ENCODE results near the gene LGR6.

Gene LGR6

GRCh38 chr1:202151045-202151444, 42.6 kb upstream of the LGR6 start:
- TF ChIP-seq EZH2phosphoT487 (IDR thresholded peaks at IDR 0.05; ENCODE audit: low read length) = no peak
- no peak for TF ChIP-seq EZH2 (optimal IDR thresholded peaks at IDR 0.05; ENCODE audit: low read depth, low read length)
- TF ChIP-seq CTCF (IDR thresholded peaks at IDR 0.05; ENCODE audit: low read length) = no peak
- H3K9ac ChIP-seq (ENCODE audit: low read length) = no peak overlapping the region

GRCh38 chr1:202152399-202152798, 41.2 kb upstream of the LGR6 start:
- Histone ChIP-seq H3K9me3 (replicated peaks; ENCODE audit: insufficient read depth, low read length) (no peaks in the 10 kb centered on the region), H3K9me2 (replicated peaks; ENCODE audit: insufficient read depth, low read length) (no peaks in the 10 kb centered on the region), H3K79me2 (ENCODE audit: low read length) (peaks cover 14% of the 10 kb centered on the region), H3K4me3 (ENCODE audit: low read length) (no peak overlapping the region), H3K4me2 (ENCODE audit: low read depth, low read length) (no peak overlapping the region), H2AFZ (ENCODE audit: low read length) (no peak overlapping the region), H3F3A (ENCODE audit: insufficient read depth, low read length) (no peaks in the 10 kb centered on the region), H4K20me1 (ENCODE audit: insufficient read depth, low read length) (no peaks in the 10 kb centered on the region), H3K9ac (ENCODE audit: low read length) (no peak overlapping the region), H3K36me3 (replicated peaks; ENCODE audit: insufficient read depth, low read length) (peaks cover 10% of the 10 kb centered on the region; the same call in 1 of the 2 replicates), H3K4me1 (ENCODE audit: low read length) (no peaks in the 10 kb centered on the region), H3K27ac (ENCODE audit: low read length) (no peak overlapping the region), H3K27me3 (replicated peaks; ENCODE audit: insufficient read depth, low read length) (no peaks in the 10 kb centered on the region)
- DNase-seq = no peak
- TF ChIP-seq EZH2phosphoT487 (IDR thresholded peaks at IDR 0.05; ENCODE audit: low read length) (no peak), CTCF (IDR thresholded peaks at IDR 0.05; ENCODE audit: low read length) (no peak), EZH2 (optimal IDR thresholded peaks at IDR 0.05; ENCODE audit: low read depth, low read length) (no peak)

More at GRCh38 chr1:202151045-202151444, 42.6 kb upstream of the LGR6 start:
- Histone ChIP-seq H3K36me3 (replicated peaks; ENCODE audit: insufficient read depth, low read length) (peaks cover 10% of the 10 kb centered on the region; the same call in 1 of the 2 replicates), H3K79me2 (ENCODE audit: low read length) (0 out of 2 replicates have a peak, but pooled peaks cover 4% of the 10 kb centered on the region), H2AFZ (ENCODE audit: low read length) (no peak overlapping the region), H3K9me2 (replicated peaks; ENCODE audit: insufficient read depth, low read length) (no peaks in the 10 kb centered on the region), H3K9me3 (replicated peaks; ENCODE audit: insufficient read depth, low read length) (no peaks in the 10 kb centered on the region), H3F3A (ENCODE audit: insufficient read depth, low read length) (no peaks in the 10 kb centered on the region), H3K27me3 (replicated peaks; ENCODE audit: insufficient read depth, low read length) (no peaks in the 10 kb centered on the region), H3K4me1 (ENCODE audit: low read length) (no peaks in the 10 kb centered on the region), H3K27ac (ENCODE audit: low read length) (no peak overlapping the region), H3K4me3 (ENCODE audit: low read length) (no peak overlapping the region), H4K20me1 (ENCODE audit: insufficient read depth, low read length) (no peaks in the 10 kb centered on the region), H3K4me2 (ENCODE audit: low read depth, low read length) (no peak overlapping the region)
- DNase-seq = no peak

- Histone ChIP-seq H3K27me3 (replicated peaks; ENCODE audit: insufficient read depth, low read length) (no peaks in the 10 kb centered on the region), H3K4me2 (ENCODE audit: low read depth, low read length) (no peak overlapping the region), H3K4me1 (ENCODE audit: low read length) (no peaks in the 10 kb centered on the region; the same call in 1 of the 2 replicates), H3K4me3 (ENCODE audit: low read length) (no peak overlapping the region), H4K20me1 (ENCODE audit: insufficient read depth, low read length) (no peaks in the 10 kb centered on the region), H3K27ac (ENCODE audit: low read length) (no peak overlapping the region), H3F3A (ENCODE audit: insufficient read depth, low read length) (no peaks in the 10 kb centered on the region), H3K9me2 (replicated peaks; ENCODE audit: insufficient read depth, low read length) (no peaks in the 10 kb centered on the region), H3K36me3 (replicated peaks; ENCODE audit: insufficient read depth, low read length) (peaks cover 10% of the 10 kb centered on the region; the same call in 1 of the 2 replicates), H2AFZ (ENCODE audit: low read length) (no peak overlapping the region), H3K9me3 (replicated peaks; ENCODE audit: insufficient read depth, low read length) (no peaks in the 10 kb centered on the region), H3K9ac (ENCODE audit: low read length) (no peak overlapping the region), H3K79me2 (ENCODE audit: low read length) (peaks cover 23% of the 10 kb centered on the region)
- no peak for TF ChIP-seq EZH2 (optimal IDR thresholded peaks at IDR 0.05; ENCODE audit: low read depth, low read length)
- TF ChIP-seq EZH2phosphoT487 (IDR thresholded peaks at IDR 0.05; ENCODE audit: low read length) = no peak
- TF ChIP-seq CTCF (IDR thresholded peaks at IDR 0.05; ENCODE audit: low read length) = no peak
- DNase-seq = no peak
Observed at GRCh38 chr1:202153284-202153683, 40.3 kb upstream of the LGR6 start.

Measured in MM.1S (cell line).